HEK293 (cell line): ENCODE measurements around the gene DISP3.
A peak's percentile ranks its signal among the peaks of the same experiment; 100 is the strongest.

Experiments used
- BCL11A ChIP-seq: fragments of 450-650 bp; formaldehyde crosslinking; IDR thresholded peaks from 2 replicates; pipeline ENCODE4 v1.5.1; 2016; ENCODE audit warnings: low read depth, missing biosample characterization, missing genetic modification characterization
- CTCF ChIP-seq: fragments of 450-650 bp; formaldehyde crosslinking; IDR thresholded peaks from 2 replicates; pipeline ENCODE4 v1.5.1; 2016; ENCODE audit warnings: missing biosample characterization, missing genetic modification characterization
- FEZF1 ChIP-seq: fragments of 450-650 bp; formaldehyde crosslinking; IDR thresholded peaks from 2 replicates; pipeline ENCODE4 v1.5.1; 2016; ENCODE audit warnings: missing biosample characterization, missing genetic modification characterization
- GFI1B ChIP-seq: fragments of 450-650 bp; formaldehyde crosslinking; IDR thresholded peaks from 2 replicates; pipeline ENCODE4 v1.5.1; 2016; ENCODE audit warnings: missing biosample characterization, missing genetic modification characterization
- GLIS2 ChIP-seq: fragments of 450-650 bp; formaldehyde crosslinking; IDR thresholded peaks from 2 replicates; pipeline ENCODE4 v1.5.1; 2016; ENCODE audit warnings: missing biosample characterization, missing genetic modification characterization
- KLF10 ChIP-seq: fragments of 450-650 bp; IDR thresholded peaks from 2 replicates; pipeline ENCODE4 v1.5.1; 2018; ENCODE audit warnings: missing biosample characterization, mild to moderate bottlenecking, missing genetic modification characterization
- KLF8 ChIP-seq: fragments of 450-650 bp; formaldehyde crosslinking; IDR thresholded peaks from 2 replicates; pipeline ENCODE4 v1.5.1; 2016; ENCODE audit warnings: missing biosample characterization, missing genetic modification characterization
- PATZ1 ChIP-seq: fragments of 450-650 bp; formaldehyde crosslinking; IDR thresholded peaks from 2 replicates; pipeline ENCODE4 v1.5.1; 2016; ENCODE audit warnings: missing biosample characterization, missing genetic modification characterization
- PRDM10 ChIP-seq: fragments of 450-650 bp; formaldehyde crosslinking; IDR thresholded peaks from 2 replicates; pipeline ENCODE4 v1.5.1; 2016; ENCODE audit warnings: missing biosample characterization, missing genetic modification characterization
- RBAK ChIP-seq: fragments of 450-650 bp; formaldehyde crosslinking; IDR thresholded peaks from 2 replicates; pipeline ENCODE4 v1.5.1; 2016; ENCODE audit warnings: missing biosample characterization, missing genetic modification characterization
- YY1 ChIP-seq: fragments of 450-650 bp; formaldehyde crosslinking; IDR thresholded peaks from 2 replicates; pipeline ENCODE4 v1.5.1; 2018; ENCODE audit warnings: missing biosample characterization, missing genetic modification characterization
- ZBTB48 ChIP-seq: fragments of 450-650 bp; formaldehyde crosslinking; IDR thresholded peaks from 2 replicates; pipeline ENCODE4 v1.5.1; 2016; ENCODE audit warnings: missing biosample characterization, missing genetic modification characterization
- ZBTB8A ChIP-seq: fragments of 450-650 bp; formaldehyde crosslinking; IDR thresholded peaks from 2 replicates; pipeline ENCODE4 v1.5.1; 2016; ENCODE audit warnings: missing biosample characterization, missing genetic modification characterization
- ZFP69B ChIP-seq: fragments of 450-650 bp; formaldehyde crosslinking; IDR thresholded peaks from 2 replicates; pipeline ENCODE4 v1.5.1; 2016; ENCODE audit warnings: missing biosample characterization, missing genetic modification characterization
- ZNF10 ChIP-seq: fragments of 450-650 bp; formaldehyde crosslinking; IDR thresholded peaks from 2 replicates; pipeline ENCODE4 v1.5.1; 2017; ENCODE audit warnings: missing biosample characterization, missing genetic modification characterization
- ZNF140 ChIP-seq: fragments of 450-650 bp; formaldehyde crosslinking; IDR thresholded peaks from 2 replicates; pipeline ENCODE4 v1.5.1; 2016; ENCODE audit warnings: missing biosample characterization, missing genetic modification characterization
- ZNF18 ChIP-seq: fragments of 450-650 bp; formaldehyde crosslinking; IDR thresholded peaks from 2 replicates; pipeline ENCODE4 v1.5.1; 2016; ENCODE audit warnings: missing biosample characterization, missing genetic modification characterization
- ZNF24 ChIP-seq: fragments of 450-650 bp; formaldehyde crosslinking; IDR thresholded peaks from 2 replicates; pipeline ENCODE4 v1.5.1; 2016; ENCODE audit warnings: missing biosample characterization, missing genetic modification characterization
- ZNF548 ChIP-seq: fragments of 450-650 bp; formaldehyde crosslinking; IDR thresholded peaks from 2 replicates; pipeline ENCODE4 v1.5.1; 2016; ENCODE audit warnings: missing biosample characterization, missing genetic modification characterization
- ZNF629 ChIP-seq: fragments of 450-650 bp; formaldehyde crosslinking; IDR thresholded peaks from 2 replicates; pipeline ENCODE4 v1.5.1; 2017; ENCODE audit warnings: missing biosample characterization, missing genetic modification characterization
- ZNF660 ChIP-seq: fragments of 450-650 bp; IDR thresholded peaks from 2 replicates; pipeline ENCODE4 v1.5.1; 2018; ENCODE audit warnings: missing biosample characterization, mild to moderate bottlenecking, missing genetic modification characterization
- ZNF692 ChIP-seq: fragments of 450-650 bp; formaldehyde crosslinking; IDR thresholded peaks from 2 replicates; pipeline ENCODE4 v1.5.1; 2016; ENCODE audit warnings: missing biosample characterization, missing genetic modification characterization
- ZSCAN30 ChIP-seq: fragments of 450-650 bp; IDR thresholded peaks from 2 replicates; pipeline ENCODE4 v1.5.1; 2018; ENCODE audit warnings: missing biosample characterization, mild to moderate bottlenecking, missing genetic modification characterization, moderate library complexity
- ZSCAN4 ChIP-seq: fragments of 450-650 bp; formaldehyde crosslinking; IDR thresholded peaks from 2 replicates; pipeline ENCODE4 v1.5.1; 2017; ENCODE audit warnings: missing biosample characterization, missing genetic modification characterization
- ZSCAN5A ChIP-seq: fragments of 450-650 bp; formaldehyde crosslinking; IDR thresholded peaks from 2 replicates; pipeline ENCODE4 v1.5.1; 2016; ENCODE audit warnings: missing biosample characterization, missing genetic modification characterization
- ZXDB ChIP-seq: fragments of 450-650 bp; formaldehyde crosslinking; IDR thresholded peaks from 2 replicates; pipeline ENCODE4 v1.5.1; 2016; ENCODE audit warnings: missing biosample characterization, missing genetic modification characterization

The DISP3 gene

GRCh38 chr1:11478571-11479374, at the start of gene DISP3 (continued):
- no peak for TF ChIP-seq ZNF18 (tag by site-specific recombination)
- peak; percentile 73 for TF ChIP-seq CTCF (tag by site-specific recombination)
- TF ChIP-seq ZNF629 (tag by site-specific recombination), result peak; percentile 43
- TF ChIP-seq GLIS2 (tag by site-specific recombination), result peak; percentile 73
- TF ChIP-seq ZSCAN5A (tag by site-specific recombination), result no peak
- TF ChIP-seq ZBTB8A, result peak; percentile 80
- peak; percentile 20; the same call in 1 of the 2 replicates for TF ChIP-seq ZBTB48 (tag by site-specific recombination)
- TF ChIP-seq BCL11A (tag by site-specific recombination), result no peak
- no peak for TF ChIP-seq ZNF548 (tag by site-specific recombination)
- peak; percentile 64; the same call in 1 of the 2 replicates for TF ChIP-seq ZSCAN30 (tag by site-specific recombination)
- TF ChIP-seq KLF8 (tag by site-specific recombination), result peak; percentile 61; the same call in 1 of the 2 replicates
- TF ChIP-seq ZXDB (tag by site-specific recombination), result 0 out of 2 replicates have a peak, but pooled peaks have one; percentile 28
- peak; percentile 79 for TF ChIP-seq ZNF692 (tag by site-specific recombination)
- TF ChIP-seq PATZ1 (tag by site-specific recombination), result peak; percentile 66
- no peak for TF ChIP-seq ZNF24 (tag by site-specific recombination)
- TF ChIP-seq ZFP69B (tag by site-specific recombination), result peak; percentile 24; the same call in 1 of the 2 replicates
- TF ChIP-seq ZNF10, result peak; percentile 65; the same call in 1 of the 2 replicates
- TF ChIP-seq PRDM10 (tag by site-specific recombination), result peak; percentile 99
- no peak for TF ChIP-seq RBAK
- no peak for TF ChIP-seq GFI1B
- TF ChIP-seq YY1 (tag by site-specific recombination), result peak; percentile 41; the same call in 1 of the 2 replicates
- TF ChIP-seq ZNF140, result no peak
- peak; percentile 95 for TF ChIP-seq ZNF660 (tag by site-specific recombination)
- TF ChIP-seq KLF10, result peak; percentile 71; the same call in 1 of the 2 replicates
- peak; percentile 9; the same call in 1 of the 2 replicates for TF ChIP-seq ZSCAN4 (tag by site-specific recombination)
- TF ChIP-seq FEZF1 (tag by site-specific recombination), result peak; percentile 15; the same call in 1 of the 2 replicates
